GM18907 (cell line): ENCODE measurements around the gene JPT2.
A peak's percentile ranks its signal among the peaks of the same experiment; 100 is the strongest.
"Not testable (repeated sequence)": the region's sequence is repeated elsewhere in the genome, so short reads cannot be mapped to it uniquely, and the experiment has no call there.

Source experiments
- ATAC-seq: cut with Tn5 transposase; IDR thresholded peaks from one replicate; pipeline ENCODE4 v1.9.1; 2021; ENCODE audit warnings: mild to moderate bottlenecking, moderate library complexity; ENCODE audit not compliant: unreplicated experiment

JPT2 gene

DNA sequence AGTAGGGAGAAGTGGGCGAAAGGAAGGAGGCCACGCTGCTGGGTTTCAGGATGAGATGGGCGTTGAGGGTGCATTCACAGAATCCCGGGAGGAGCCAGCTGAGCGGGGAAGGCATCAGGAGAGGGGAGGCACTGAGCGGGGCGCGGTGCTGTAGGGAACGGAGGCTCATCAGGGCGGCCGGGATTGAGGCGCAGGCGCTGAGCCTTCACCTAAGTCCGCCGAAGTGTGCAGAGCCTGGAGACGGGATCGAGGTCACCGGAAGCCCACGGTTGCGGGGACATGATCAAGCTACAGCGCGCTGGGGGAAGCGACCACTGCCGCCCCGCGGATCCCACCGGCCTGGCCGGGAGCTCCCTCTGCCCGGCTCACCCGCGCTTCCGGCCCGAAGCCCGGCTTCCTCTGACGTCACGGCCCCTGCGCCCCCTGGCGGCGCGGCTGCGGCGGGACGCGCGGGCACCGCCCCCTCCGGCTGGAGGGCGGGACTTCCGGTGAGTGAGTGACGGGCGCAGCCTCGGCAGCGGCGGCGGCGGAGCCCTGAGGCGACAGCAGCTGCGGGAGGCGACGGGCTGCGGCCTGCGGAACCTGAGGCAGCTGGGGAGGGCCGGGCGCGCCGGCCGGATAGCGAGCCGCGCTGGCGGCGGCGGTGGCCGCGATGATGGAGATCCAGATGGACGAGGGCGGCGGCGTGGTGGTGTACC lies 27.8 kb downstream of the JPT2 start, which contains the start of gene MAPK8IP3:
Gene MAPK8IP3 (plus strand): TSS at position 508 of the 698 bp plus-strand sequence. CDS start 145 bp downstream, at position 653.
- ATAC-seq = peak; percentile 84

DNA sequence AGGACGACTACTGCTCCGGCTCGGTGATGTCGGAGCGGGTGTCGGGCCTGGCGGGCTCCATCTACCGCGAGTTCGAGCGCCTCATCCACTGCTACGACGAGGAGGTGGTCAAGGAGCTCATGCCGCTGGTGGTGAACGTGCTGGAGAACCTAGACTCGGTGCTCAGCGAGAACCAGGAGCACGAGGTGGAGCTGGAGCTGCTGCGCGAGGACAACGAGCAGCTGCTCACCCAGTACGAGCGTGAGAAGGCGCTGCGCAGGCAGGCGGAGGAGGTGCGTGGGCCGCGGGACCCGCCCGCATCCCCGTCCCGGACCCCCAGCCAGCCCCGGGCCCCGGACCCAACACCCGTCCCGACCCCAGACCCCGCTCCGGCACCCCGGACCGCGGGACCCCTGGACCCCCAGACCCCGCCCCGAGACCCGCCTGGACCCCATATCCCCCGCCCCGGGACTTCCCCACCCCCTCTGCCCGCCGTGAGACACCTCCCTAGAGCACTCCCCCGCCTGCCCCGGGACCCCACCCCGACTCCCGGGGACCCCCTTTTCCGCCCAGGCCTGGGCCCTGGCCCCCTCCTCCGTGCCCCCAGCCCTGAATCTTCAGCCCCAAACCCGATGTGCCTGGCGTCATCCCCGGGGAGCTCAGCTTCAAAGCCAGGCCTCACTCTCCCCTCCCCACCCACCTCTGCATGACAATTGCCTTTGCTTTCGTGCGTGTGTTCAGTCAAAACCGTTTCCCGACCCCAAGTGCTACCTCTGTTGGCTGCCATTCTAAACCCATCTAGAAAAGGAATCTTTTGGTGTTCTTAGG lies 28.5 kb downstream of the JPT2 start:
- peak; percentile 18 for ATAC-seq

GRCh38 chr16:1707193-1707790 lies 29.2 kb downstream of the JPT2 start:
- ATAC-seq = no peak

DNA sequence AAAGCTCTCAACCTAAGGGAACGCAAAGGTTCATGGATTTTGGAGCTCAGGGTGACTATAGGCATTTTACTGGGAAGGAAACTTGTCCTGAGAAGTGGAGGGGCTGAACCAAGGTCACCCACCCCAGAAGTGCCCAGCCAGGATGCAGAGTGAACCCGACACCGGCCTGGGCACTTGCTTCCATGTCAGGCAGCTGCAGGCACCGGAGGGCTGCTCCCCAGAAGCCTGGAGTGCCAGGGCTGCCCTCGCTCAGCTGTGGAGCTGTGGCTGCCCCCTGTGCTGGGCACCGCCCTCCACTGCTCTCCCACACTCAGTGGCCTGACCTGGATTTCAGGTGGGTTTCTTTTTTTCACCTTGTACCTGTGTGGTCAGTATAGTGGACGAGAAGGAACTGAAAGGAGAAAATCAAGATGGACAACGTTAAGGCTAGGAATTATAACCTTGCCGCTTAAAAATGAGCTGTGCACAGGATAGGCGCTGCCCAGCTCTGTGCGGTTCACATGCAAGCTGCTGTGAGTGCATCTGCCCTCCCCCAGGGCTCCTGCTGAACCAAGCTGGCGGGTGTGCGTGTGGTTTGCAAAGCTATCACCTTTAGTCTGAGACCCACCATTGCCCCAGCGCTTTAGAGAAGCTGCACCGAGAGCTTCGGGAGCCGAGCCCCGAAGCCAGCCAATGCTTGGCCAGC lies 30.1 kb downstream of the JPT2 start:
- ATAC-seq = no peak

DNA sequence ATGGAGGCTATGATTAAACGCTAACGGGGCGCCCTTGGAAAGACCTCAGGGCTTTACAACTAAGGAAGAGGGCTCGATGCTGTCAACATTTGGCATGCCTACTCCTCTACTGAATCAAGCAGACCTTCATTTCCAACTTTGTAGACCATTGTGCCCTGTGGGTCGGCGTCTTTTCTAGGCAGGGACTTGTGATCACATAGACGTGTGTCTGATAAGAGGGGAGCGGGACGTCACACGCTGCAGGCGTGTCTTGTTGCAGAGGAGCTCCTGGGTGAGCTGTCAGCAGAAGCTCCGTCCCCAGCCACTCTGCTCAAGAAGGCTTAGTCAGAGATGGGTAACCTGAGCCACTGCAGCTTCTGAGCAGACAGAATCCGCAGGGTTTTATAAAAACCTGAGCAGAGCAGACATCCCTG lies 30.7 kb downstream of the JPT2 start:
- ATAC-seq = no peak

DNA sequence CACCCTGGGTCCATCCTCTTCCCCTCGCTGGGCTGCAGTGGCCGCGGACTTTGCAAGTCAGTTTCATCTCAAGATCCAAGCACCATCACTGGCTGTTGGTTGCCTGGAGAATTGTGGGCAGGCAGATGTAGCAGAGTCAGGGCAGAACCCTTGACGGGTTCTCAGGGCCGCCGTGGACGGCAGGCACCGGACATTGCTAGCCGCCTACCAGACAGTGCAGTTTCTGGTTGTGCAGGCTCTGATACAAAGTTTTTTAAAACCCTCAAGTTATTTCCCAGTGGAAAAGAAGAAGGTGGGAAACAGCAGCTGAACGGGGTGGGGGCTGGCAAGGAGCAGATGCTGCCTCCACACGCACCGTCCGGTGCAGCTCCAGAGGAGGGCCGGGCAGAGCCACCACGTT lies 31.3 kb downstream of the JPT2 start:
- no peak for ATAC-seq

GRCh38 chr16:1710811-1711507 lies 32.9 kb downstream of the JPT2 start:
- ATAC-seq = no peak

DNA sequence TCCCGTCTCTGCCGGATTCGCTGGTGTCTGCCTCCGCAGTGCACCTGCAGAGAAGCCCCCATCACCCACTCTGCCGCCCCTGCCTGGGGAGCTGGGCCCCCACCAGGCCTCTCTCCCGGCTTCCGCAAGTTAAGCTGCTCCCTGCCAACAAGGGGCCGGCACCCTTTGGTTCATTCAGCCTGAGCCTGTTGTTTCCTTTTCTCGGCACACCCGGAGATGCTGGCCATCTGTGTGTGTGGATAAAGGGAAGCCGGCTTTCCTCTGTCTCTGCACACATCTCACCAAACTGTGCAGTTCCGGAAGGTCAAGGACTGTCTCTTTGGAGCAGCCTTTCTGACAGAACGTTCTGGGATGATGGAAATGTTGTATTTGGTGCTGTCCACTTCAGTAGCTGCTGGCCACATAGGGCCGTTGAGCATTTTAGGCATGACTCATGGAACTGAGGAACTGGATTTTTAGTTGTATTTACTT lies 34.7 kb downstream of the JPT2 start:
- no peak for ATAC-seq

DNA sequence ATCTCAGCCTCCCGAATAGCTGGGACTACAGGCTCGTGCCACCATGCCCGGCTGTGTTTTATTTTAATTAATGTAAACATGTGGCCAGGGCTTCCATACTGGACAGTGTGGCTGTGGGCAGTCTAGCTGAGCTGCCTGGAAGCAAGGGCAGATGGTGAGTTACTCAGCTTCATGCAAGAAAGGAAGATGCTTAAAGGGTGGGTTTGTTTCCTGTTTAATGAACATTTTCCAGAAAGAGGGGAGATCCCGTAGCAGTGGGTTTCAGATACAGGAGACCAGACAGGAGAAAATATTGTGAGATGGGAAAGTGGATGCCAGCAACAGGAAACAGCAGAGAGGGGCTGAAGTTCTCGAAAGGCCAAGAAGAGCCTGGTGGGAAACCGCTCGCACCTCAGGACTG lies 35.3 kb downstream of the JPT2 start:
- no peak for ATAC-seq

DNA sequence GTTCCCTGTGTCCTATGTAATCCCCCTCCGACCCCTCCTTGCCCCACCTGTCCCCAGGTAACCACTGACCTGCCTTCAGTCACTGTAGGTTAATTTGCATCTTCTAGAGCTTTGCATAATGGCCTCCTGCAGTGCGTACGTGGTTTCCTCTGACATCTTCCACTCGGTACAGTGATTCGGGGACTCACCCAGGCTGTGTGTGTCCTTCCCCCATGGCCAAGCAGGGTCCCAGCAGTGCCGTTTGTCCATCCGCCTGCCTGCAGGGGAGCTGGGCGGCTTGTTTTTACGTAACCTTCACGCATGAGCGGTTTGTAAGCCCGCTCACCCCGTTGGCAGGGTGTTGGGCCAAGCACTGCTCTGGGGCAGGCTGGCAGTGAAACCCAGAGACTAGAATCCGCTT lies 35.9 kb downstream of the JPT2 start:
- ATAC-seq = no peak

DNA sequence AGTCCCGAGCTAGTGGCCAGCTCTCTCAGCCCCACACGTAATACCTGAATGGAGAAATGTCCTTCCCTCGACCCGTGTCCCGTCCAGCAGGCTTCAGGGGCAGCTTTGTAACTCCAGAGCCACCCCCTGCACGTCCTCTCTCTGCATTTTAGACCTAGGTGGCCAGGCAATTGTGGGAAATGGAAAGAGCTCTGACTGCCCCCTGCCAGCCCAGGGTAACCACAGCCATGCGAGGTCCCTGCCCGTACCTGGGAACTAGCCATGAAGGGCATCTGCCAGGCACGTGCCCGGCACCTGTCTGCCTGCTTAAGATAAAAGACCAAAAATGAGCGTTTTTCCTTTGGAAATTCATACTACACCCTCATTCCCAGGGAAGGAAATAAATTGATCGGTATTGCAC lies 37.1 kb downstream of the JPT2 start:
- no peak for ATAC-seq

- ATAC-seq = not testable (repeated sequence)
Measured at GRCh38 chr16:1718236-1718635, 40.2 kb downstream of the JPT2 start.

GRCh38 chr16:1719559-1720229 lies 41.6 kb downstream of the JPT2 start:
- ATAC-seq = not testable (repeated sequence)

DNA sequence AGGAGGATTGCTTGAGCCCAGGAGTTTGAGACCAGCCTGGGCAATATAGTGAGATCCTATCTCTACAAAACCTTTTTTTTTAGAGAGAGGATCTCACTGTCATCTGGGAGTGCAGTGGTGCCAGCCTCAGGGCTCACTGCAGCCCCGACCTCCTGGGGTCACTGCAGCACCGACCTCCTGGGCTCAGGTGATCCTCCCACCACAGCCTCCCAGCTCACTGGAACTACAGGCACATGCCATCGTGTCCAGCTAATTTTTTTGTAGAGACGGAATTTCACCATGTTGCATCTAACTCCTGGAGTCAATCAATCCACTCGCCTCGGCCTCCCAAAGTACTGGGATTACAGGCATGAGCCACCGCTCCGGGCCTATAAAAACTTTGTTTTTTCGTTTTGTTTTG lies 43.3 kb downstream of the JPT2 start:
- ATAC-seq = no peak

- no peak for ATAC-seq
Measured at GRCh38 chr16:1723450-1724147, 45.5 kb downstream of the JPT2 start.

- ATAC-seq = no peak
Measured at GRCh38 chr16:1724491-1724890, 46.4 kb downstream of the JPT2 start.

- no peak for ATAC-seq
Measured at GRCh38 chr16:1726661-1727502, 48.8 kb downstream of the JPT2 start.
